ENCODE measurements around the gene TEX13D.

TEX13D gene

GRCh38 chrX:124348885-124349453 lies 16.5 kb downstream of the TEX13D start:
- no peak for DNase-seq

DNA sequence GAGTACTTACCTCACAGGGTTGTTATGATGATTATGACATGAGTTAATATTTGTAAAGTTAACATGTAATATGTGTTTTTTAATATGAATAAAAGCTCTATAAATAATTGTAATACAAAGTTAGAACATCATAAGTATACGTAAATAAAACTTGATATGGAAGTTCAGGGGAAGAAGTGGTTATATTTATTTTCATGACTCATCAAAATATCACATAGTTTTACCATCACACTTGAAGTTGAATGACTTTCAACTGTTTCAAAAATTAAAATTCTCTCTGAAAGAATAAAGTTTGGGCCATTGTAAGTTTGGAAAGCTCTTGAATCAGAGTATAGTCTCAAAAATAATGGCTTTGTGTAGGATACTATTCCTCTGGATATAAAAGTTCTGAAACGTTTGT lies 22.2 kb downstream of the TEX13D start:
- DNase-seq = no peak

GRCh38 chrX:124358800-124359383 lies 26.4 kb downstream of the TEX13D start:
- DNase-seq = no peak

- DNase-seq = no peak
Observed at GRCh38 chrX:124362072-124362471, 29.6 kb downstream of the TEX13D start.

- DNase-seq = no peak
Observed at GRCh38 chrX:124362761-124363160, 30.3 kb downstream of the TEX13D start.

- DNase-seq = no peak
Observed at GRCh38 chrX:124369722-124370121, 37.3 kb downstream of the TEX13D start.

- no peak for DNase-seq
Observed at GRCh38 chrX:124373348-124373747, 40.9 kb downstream of the TEX13D start.

DNA sequence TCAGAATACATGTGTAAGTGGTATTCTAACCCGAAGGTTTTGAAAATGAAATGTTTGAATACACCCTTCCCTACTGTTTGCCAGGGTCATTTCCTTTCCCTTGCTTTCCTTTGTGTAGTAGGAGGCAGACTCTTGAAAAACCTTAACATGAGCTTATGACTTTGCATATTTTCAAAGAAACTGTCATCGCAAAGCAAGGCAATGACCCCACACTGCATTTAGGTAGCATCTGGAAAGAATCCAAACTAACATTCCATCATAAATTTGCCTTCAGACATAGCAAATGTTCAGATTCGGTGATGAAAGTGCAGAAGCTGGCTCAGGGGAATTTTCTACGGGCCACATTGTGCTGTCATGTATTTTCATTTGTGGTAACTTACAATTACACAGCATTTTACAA lies 46.2 kb downstream of the TEX13D start:
- DNase-seq = no peak

DNA sequence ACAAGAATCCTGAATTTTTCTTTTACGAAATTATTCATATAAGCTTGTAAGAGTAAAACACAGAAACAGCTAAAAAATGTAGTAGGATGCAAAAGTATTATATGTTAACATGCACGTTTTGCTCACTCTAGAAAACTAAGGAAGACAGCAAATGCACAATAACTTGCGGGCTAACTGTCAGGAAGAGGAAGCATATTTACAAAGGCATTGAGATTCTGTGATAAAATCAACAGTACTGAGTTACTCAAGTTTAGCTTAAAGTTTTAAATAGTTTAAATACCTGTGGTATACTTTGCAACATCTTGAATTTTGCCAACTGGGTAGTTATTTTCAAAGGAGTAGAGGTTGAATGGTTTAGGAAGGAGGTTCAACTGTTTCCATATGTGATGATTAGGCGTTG lies 50.9 kb downstream of the TEX13D start:
- no peak for DNase-seq

DNA sequence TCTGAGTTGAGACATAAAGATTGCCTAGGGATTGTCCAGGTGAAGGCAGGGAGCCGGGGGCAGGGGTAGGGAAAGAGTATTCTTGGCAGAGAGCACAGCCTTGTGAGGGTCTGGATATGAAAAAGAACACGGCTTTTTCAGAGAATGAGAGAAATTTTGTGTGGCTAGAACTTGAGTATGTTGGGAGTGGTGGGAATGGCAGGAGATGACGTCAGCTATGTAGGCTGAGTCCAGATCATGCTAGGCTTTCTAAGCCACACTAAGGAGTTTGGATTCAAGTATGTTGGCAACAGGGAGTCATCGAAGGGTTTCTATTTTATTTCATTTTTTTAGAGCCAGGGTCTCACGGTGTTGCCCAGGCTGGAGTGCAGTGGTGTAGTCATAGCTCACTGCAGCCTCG lies 53.9 kb downstream of the TEX13D start:
- DNase-seq = no peak
